ENCODE measurements around the gene ZNF641.

Gene ZNF641

GRCh38 chr12:48356041-48356768, 5.5 kb upstream of the ZNF641 start:
- Histone ChIP-seq H3K9ac (ENCODE audit: low read length) (no peak overlapping the region), H3K14ac (ENCODE audit: low read length) (no peak overlapping the region), H4K91ac (ENCODE audit: low read depth, low read length) (no peak overlapping the region), H3K4ac (ENCODE audit: low read depth, low read length) (no peak overlapping the region), H3K27me3 (ENCODE audit: insufficient read depth, low read length) (no peaks in the 10 kb centered on the region), H3K79me1 (ENCODE audit: low read length) (peaks cover 7% of the 10 kb centered on the region), H3K9me3 (ENCODE audit: insufficient read depth, low read depth, low read length) (no peaks in the 10 kb centered on the region), H3K18ac (ENCODE audit: low read length) (no peak overlapping the region), H2BK12ac (ENCODE audit: low read length) (no peak overlapping the region), H3K4me1 (ENCODE audit: control insufficient read depth in 1 of 2, insufficient read depth in 2 of 2, low read length in 2 of 2) (peaks cover 6 to 8% of the 10 kb centered on the region in 2 experiments), H3K27ac (ENCODE audit: low read depth, low read length) (no peak overlapping the region), H2BK5ac (ENCODE audit: low read depth, low read length, poor library complexity) (no peak overlapping the region), H2AFZ (ENCODE audit: insufficient read depth, low read length, poor library complexity) (no peak overlapping the region), H3K23ac (ENCODE audit: low read length) (no peak overlapping the region), H3K4me2 (ENCODE audit: low read length) (no peak overlapping the region), H2BK120ac (ENCODE audit: insufficient read depth, low read length, poor library complexity) (no peak overlapping the region), H2AK5ac (ENCODE audit: low read length) (no peak overlapping the region), H4K12ac (ENCODE audit: low read depth, low read length) (no peak overlapping the region), H3K4me3 (ENCODE audit: low read depth, low read length) (no peak overlapping the region), H3K79me2 (ENCODE audit: control insufficient read depth, insufficient read depth, low read length, poor library complexity) (no peaks in the 10 kb centered on the region), H4K8ac (ENCODE audit: low read depth, low read length) (no peak overlapping the region), H3K36me3 (ENCODE audit: control insufficient read depth in 1 of 2, insufficient read depth in 2 of 2, low read length in 2 of 2) (no peaks in the 10 kb centered on the region)
- no peak for DNase-seq
- WGBS (ENCODE audit: extremely low coverage, insufficient coverage, insufficient read length): no CpG with 5 or more reads among the region's 6 CpGs

DNA sequence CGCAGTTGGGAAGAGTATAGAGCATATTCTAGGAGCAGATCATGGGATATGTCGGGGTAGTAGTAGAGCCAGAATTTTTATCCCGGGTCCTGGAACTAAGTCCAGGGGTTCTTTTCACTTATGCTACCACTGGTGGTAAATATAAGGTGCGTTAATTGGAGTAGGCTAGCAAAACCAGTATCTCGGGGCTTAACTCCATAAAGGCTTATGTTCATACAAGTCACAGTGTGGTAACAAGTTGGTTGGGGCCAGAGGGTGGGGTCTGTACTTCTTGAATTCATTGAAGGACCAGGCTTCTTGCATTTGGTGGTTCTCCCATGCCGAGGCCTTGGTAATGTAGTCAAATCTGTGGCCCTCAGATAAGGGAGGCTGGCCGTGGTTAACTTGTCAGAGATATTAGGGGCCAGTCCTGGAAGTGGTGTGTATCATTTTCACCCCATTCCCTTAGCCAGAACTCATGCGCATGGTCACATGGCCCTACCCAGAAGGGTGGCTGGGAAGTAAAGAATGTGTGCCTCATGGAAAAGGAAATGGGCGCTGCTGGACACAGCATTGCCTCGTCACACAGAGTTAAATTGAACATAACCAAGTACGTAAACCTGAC, 1.5 kb upstream of the ZNF641 start:
- Histone ChIP-seq H2AFZ (ENCODE audit: insufficient read depth, low read length, poor library complexity) (no peak overlapping the region), H3K4ac (ENCODE audit: low read depth, low read length) (peak overlapping the region; percentile 2), H3K36me3 (ENCODE audit: control insufficient read depth in 1 of 2, insufficient read depth in 2 of 2, low read length in 2 of 2) (peaks cover 2 to 5% of the 10 kb centered on the region in 2 experiments), H2AK5ac (ENCODE audit: low read length) (peak overlapping the region; percentile 91), H3K4me3 (ENCODE audit: low read depth, low read length) (no peak overlapping the region), H4K12ac (ENCODE audit: low read depth, low read length) (no peak overlapping the region), H3K9ac (ENCODE audit: low read length) (no peak overlapping the region), H3K18ac (ENCODE audit: low read length) (peak overlapping the region; percentile 93), H2BK5ac (ENCODE audit: low read depth, low read length, poor library complexity) (peak overlapping the region; percentile 29), H3K79me1 (ENCODE audit: low read length) (peaks cover 18% of the 10 kb centered on the region), H4K8ac (ENCODE audit: low read depth, low read length) (peak overlapping the region; percentile 17), H3K9me3 (ENCODE audit: insufficient read depth, low read depth, low read length) (no peaks in the 10 kb centered on the region), H3K23ac (ENCODE audit: low read length) (no peak overlapping the region), H2BK12ac (ENCODE audit: low read length) (peak overlapping the region; percentile 96), H4K91ac (ENCODE audit: low read depth, low read length) (peak overlapping the region; percentile 50), H3K4me1 (ENCODE audit: control insufficient read depth in 1 of 2, insufficient read depth in 2 of 2, low read length in 2 of 2) (peaks cover 8 to 13% of the 10 kb centered on the region in 2 experiments), H3K14ac (ENCODE audit: low read length) (no peak overlapping the region), H3K27ac (ENCODE audit: low read depth, low read length) (peak overlapping the region; percentile 4), H2BK120ac (ENCODE audit: insufficient read depth, low read length, poor library complexity) (peak overlapping the region; percentile 77), H3K4me2 (ENCODE audit: low read length) (no peak overlapping the region), H3K27me3 (ENCODE audit: insufficient read depth, low read length) (no peaks in the 10 kb centered on the region), H3K79me2 (ENCODE audit: control insufficient read depth, insufficient read depth, low read length, poor library complexity) (peaks cover 3% of the 10 kb centered on the region)
- no CpG with 5 or more reads among the region's 11 CpGs for WGBS (ENCODE audit: extremely low coverage, insufficient coverage, insufficient read length)
- DNase-seq: no peak

DNA sequence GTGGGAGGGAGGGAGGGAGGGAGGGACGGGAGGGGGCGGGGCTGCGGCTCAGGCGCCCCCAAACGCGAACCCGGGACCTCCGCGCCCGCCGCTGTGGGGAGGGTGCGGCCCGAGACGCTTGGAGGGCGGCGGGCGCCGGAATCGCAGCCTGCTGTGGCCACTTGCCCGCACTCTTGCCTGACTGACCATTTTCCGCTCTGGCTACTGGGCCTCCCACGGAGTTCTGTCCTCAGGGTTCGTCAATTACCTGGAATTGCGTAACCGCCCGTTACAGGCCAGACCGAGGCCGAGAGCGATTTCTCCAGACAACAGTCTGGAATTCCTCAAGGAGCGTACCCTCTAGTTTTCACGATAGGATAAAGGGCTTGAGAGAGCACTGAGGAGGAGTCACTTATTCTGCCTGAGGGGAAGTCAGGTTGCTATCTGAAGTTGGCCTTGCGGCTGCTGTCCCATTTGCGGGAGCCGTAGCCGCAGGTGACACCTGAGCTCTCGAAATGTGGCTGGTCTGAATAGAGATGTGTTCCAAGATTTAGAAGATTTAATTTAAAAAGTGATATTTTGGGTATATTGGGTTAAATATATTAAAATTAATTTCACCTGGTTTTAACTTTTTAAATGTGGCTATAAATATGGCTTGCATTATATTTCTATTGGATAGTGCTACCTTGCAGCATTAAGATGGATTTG, 446 bp upstream of the ZNF641 start:
- H3K18ac ChIP-seq (ENCODE audit: low read length): peak overlapping the region; percentile 63
- H2AK5ac ChIP-seq (ENCODE audit: low read length): no peak overlapping the region
- no CpG with 5 or more reads among the region's 36 CpGs for WGBS (ENCODE audit: extremely low coverage, insufficient coverage, insufficient read length)
- peak overlapping the region; percentile 66 for H3K4me2 ChIP-seq (ENCODE audit: low read length)
- H3K14ac ChIP-seq (ENCODE audit: low read length): no peak overlapping the region
- H3K79me1 ChIP-seq (ENCODE audit: low read length): peaks cover 18% of the 10 kb centered on the region
- peak overlapping the region; percentile 77 for H2BK120ac ChIP-seq (ENCODE audit: insufficient read depth, low read length, poor library complexity)
- H3K23ac ChIP-seq (ENCODE audit: low read length): no peak overlapping the region
- H3K4ac ChIP-seq (ENCODE audit: low read depth, low read length): no peak overlapping the region
- H2BK12ac ChIP-seq (ENCODE audit: low read length): no peak overlapping the region
- H3K79me2 ChIP-seq (ENCODE audit: control insufficient read depth, insufficient read depth, low read length, poor library complexity): peaks cover 3% of the 10 kb centered on the region
- peak; percentile 94 to 98 for DNase-seq
- peaks cover 8 to 13% of the 10 kb centered on the region in 2 experiments for H3K36me3 ChIP-seq (ENCODE audit: control insufficient read depth in 1 of 2, insufficient read depth in 2 of 2, low read length in 2 of 2)
- H3K27me3 ChIP-seq (ENCODE audit: insufficient read depth, low read length): no peaks in the 10 kb centered on the region
- H4K8ac ChIP-seq (ENCODE audit: low read depth, low read length): no peak overlapping the region
- H4K12ac ChIP-seq (ENCODE audit: low read depth, low read length): no peak overlapping the region
- H4K91ac ChIP-seq (ENCODE audit: low read depth, low read length): peak overlapping the region; percentile 76
- peaks cover 8 to 13% of the 10 kb centered on the region in 2 experiments for H3K4me1 ChIP-seq (ENCODE audit: control insufficient read depth in 1 of 2, insufficient read depth in 2 of 2, low read length in 2 of 2)
- peak overlapping the region; percentile 67 for H3K4me3 ChIP-seq (ENCODE audit: low read depth, low read length)
- no peaks in the 10 kb centered on the region for H3K9me3 ChIP-seq (ENCODE audit: insufficient read depth, low read depth, low read length)
- H3K9ac ChIP-seq (ENCODE audit: low read length): no peak overlapping the region
- H2BK5ac ChIP-seq (ENCODE audit: low read depth, low read length, poor library complexity): peak overlapping the region; percentile 84
- H2AFZ ChIP-seq (ENCODE audit: insufficient read depth, low read length, poor library complexity): peak overlapping the region; percentile 71
- peak overlapping the region; percentile 100 for H3K27ac ChIP-seq (ENCODE audit: low read depth, low read length)

GRCh38 chr12:48349471-48349870, 1.2 kb downstream of the ZNF641 start:
- no peak overlapping the region for H4K8ac ChIP-seq (ENCODE audit: low read depth, low read length)
- H4K12ac ChIP-seq (ENCODE audit: low read depth, low read length): no peak overlapping the region
- H3K9ac ChIP-seq (ENCODE audit: low read length): no peak overlapping the region
- H3K27me3 ChIP-seq (ENCODE audit: insufficient read depth, low read length): no peaks in the 10 kb centered on the region
- H4K91ac ChIP-seq (ENCODE audit: low read depth, low read length): peak overlapping the region; percentile 98
- no peaks in the 10 kb centered on the region for H3K9me3 ChIP-seq (ENCODE audit: insufficient read depth, low read depth, low read length)
- peak overlapping the region; percentile 61 for H2BK120ac ChIP-seq (ENCODE audit: insufficient read depth, low read length, poor library complexity)
- WGBS (ENCODE audit: extremely low coverage, insufficient coverage, insufficient read length): no CpG with 5 or more reads among the region's 2 CpGs
- H2BK5ac ChIP-seq (ENCODE audit: low read depth, low read length, poor library complexity): peak overlapping the region; percentile 35
- H3K14ac ChIP-seq (ENCODE audit: low read length): no peak overlapping the region
- peak overlapping the region; percentile 32 for H2AK5ac ChIP-seq (ENCODE audit: low read length)
- no peak overlapping the region for H2BK12ac ChIP-seq (ENCODE audit: low read length)
- no peak overlapping the region for H2AFZ ChIP-seq (ENCODE audit: insufficient read depth, low read length, poor library complexity)
- H3K4ac ChIP-seq (ENCODE audit: low read depth, low read length): peak overlapping the region; percentile 21
- H3K4me1 ChIP-seq (ENCODE audit: control insufficient read depth in 1 of 2, insufficient read depth in 2 of 2, low read length in 2 of 2): peaks cover 8 to 17% of the 10 kb centered on the region in 2 experiments
- no peak overlapping the region for H3K4me3 ChIP-seq (ENCODE audit: low read depth, low read length)
- no peak overlapping the region for H3K23ac ChIP-seq (ENCODE audit: low read length)
- DNase-seq: no peak
- H3K4me2 ChIP-seq (ENCODE audit: low read length): peak overlapping the region; percentile 63
- H3K79me2 ChIP-seq (ENCODE audit: control insufficient read depth, insufficient read depth, low read length, poor library complexity): peaks cover 3% of the 10 kb centered on the region
- peaks cover 10 to 15% of the 10 kb centered on the region in 2 experiments for H3K36me3 ChIP-seq (ENCODE audit: control insufficient read depth in 1 of 2, insufficient read depth in 2 of 2, low read length in 2 of 2)
- peak overlapping the region; percentile 74 for H3K18ac ChIP-seq (ENCODE audit: low read length)
- H3K79me1 ChIP-seq (ENCODE audit: low read length): peaks cover 19% of the 10 kb centered on the region
- H3K27ac ChIP-seq (ENCODE audit: low read depth, low read length): no peak overlapping the region
